ENCODE data around the gene JUNB. TPM values are rescaled to one million over a fixed set of nuclear protein-coding genes. Genes with fewer than 3 reads are reported as not detected.

Gene JUNB
- total and polyA plus RNA-seq, 2 experiments from 2014 or later, result 37.2 to 103 TPM

DNA sequence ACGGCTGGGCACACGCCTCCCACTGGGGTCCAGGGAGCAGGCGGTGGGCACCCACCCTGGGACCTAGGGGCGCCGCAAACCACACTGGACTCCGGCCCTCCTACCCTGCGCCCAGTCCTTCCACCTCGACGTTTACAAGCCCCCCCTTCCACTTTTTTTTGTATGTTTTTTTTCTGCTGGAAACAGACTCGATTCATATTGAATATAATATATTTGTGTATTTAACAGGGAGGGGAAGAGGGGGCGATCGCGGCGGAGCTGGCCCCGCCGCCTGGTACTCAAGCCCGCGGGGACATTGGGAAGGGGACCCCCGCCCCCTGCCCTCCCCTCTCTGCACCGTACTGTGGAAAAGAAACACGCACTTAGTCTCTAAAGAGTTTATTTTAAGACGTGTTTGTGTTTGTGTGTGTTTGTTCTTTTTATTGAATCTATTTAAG is 1.6 kb downstream of the JUNB start:
- TF ChIP-seq, protein P1, sequence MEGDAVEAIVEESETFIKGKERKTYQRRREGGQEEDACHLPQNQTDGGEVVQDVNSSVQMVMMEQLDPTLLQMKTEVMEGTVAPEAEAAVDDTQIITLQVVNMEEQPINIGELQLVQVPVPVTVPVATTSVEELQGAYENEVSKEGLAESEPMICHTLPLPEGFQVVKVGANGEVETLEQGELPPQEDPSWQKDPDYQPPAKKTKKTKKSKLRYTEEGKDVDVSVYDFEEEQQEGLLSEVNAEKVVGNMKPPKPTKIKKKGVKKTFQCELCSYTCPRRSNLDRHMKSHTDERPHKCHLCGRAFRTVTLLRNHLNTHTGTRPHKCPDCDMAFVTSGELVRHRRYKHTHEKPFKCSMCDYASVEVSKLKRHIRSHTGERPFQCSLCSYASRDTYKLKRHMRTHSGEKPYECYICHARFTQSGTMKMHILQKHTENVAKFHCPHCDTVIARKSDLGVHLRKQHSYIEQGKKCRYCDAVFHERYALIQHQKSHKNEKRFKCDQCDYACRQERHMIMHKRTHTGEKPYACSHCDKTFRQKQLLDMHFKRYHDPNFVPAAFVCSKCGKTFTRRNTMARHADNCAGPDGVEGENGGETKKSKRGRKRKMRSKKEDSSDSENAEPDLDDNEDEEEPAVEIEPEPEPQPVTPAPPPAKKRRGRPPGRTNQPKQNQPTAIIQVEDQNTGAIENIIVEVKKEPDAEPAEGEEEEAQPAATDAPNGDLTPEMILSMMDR (IDR thresholded peaks at IDR 0.05; ENCODE audit: low read depth, low read length), result no peak
- peak overlapping the region; percentile 82 for H3K27ac ChIP-seq
- H3K36me3 ChIP-seq, result no peaks in the 10 kb centered on the region
- DNase-seq (ENCODE audit: low read depth in 1 of 2, low spot score in 1 of 2), result no peak
- peak overlapping the region; percentile 42 for H3K4me3 ChIP-seq
- peaks cover 18% of the 10 kb centered on the region for H3K4me1 ChIP-seq (ENCODE audit: low read depth)
- H3K27me3 ChIP-seq, result no peaks in the 10 kb centered on the region
- no peaks in the 10 kb centered on the region for H3K9me3 ChIP-seq (ENCODE audit: low read depth)

DNA sequence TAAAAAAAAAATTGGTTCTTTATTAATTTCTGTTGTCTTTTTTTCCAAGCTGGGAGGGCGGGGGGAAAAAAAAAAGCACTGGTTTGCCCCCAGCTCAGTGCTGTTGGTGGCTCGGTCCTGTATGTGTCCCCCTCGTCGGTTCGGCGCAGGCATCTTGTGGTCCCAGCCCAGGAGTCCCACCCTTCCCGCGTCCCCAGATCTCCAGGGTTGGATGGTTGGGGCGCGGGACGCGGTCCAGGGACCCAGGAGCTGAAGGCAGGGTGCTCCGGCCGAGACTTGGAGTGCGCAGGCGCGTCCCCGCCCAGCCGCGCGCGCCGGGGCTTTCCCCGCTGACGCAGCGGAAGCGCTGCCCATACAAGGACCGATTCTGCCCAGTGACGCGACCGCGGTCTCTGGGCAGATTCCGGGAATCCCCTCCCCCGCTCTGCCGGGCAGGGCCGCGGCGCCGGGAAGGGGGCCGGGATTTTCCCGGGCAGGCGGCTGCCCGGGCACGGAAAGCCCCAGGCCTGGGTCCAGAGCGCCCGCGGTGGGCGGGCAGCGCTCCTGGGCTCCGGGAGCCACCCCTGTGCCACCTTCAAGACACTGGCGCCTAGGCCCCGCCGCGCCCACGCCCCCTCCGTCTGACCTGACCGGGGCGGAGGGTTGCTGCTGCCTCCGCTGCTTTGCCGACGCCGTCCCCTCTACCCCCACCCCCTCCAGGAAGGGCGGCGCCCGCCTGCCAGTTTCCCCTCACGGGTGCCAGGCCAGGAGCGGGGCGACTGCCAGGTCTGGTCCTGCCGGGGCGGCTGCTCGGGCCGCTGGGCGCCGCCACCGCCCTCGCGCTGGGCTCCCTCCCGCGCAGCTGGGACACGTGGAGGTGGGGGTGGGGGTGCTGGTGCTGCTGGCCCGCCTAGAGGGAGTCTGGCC is 2.3 kb downstream of the JUNB start:
- H3K9me3 ChIP-seq (ENCODE audit: low read depth), result no peaks in the 10 kb centered on the region
- H3K27me3 ChIP-seq, result no peaks in the 10 kb centered on the region
- H3K27ac ChIP-seq, result peak overlapping the region; percentile 82
- TF ChIP-seq, protein P1 (IDR thresholded peaks at IDR 0.05; ENCODE audit: low read depth, low read length), result no peak
- DNase-seq (ENCODE audit: low read depth in 1 of 2, low spot score in 1 of 2), result peak; percentile 93 to 97
- peaks cover 12% of the 10 kb centered on the region for H3K4me1 ChIP-seq (ENCODE audit: low read depth)
- no peaks in the 10 kb centered on the region for H3K36me3 ChIP-seq
- H3K4me3 ChIP-seq, result peak overlapping the region; percentile 42

DNA sequence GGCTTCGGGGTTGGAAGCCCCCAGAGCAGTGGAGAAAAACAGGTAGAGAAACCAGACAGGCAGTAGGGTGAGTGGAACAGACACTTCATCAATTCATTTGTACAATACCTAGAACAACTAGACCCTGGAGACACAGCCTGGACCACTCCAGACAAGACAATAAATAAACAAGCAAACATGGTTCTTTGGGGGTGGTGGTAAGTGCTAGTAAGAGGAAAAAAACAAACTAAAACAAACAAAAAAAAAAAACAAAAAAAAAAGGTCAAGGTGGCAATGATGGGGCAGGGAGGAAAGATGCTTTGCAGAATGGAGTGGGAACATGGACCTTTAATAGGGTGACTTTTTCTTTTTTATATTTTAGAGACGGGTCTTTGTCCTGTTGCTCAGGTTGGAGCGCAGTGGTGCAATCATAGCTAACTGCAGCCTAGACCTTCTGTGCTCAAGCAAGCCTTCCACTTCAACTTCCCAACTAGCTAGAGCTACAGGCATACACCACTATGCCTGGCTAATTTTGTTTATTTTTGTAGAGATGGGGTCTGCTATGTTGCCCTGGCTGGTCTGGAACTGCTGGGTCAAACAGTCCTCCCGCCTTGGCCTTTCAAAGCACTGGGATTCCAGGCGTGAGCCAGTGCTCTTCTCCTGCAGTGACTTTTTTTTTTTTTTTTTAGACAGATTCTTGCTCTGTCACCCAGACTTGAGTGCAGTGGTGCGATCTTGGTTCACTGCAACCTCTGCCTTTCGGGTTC is 3.1 kb downstream of the JUNB start:
- DNase-seq (ENCODE audit: low read depth in 1 of 2, low spot score in 1 of 2), result peak in 1 of 2 donors; percentile 60
- peaks cover 3% of the 10 kb centered on the region for H3K4me1 ChIP-seq (ENCODE audit: low read depth)
- peaks cover 4% of the 10 kb centered on the region for H3K36me3 ChIP-seq
- TF ChIP-seq, protein P1 (IDR thresholded peaks at IDR 0.05; ENCODE audit: low read depth, low read length), result no peak
- peak overlapping the region; percentile 7 for H3K27ac ChIP-seq
- H3K9me3 ChIP-seq (ENCODE audit: low read depth), result no peaks in the 10 kb centered on the region
- H3K4me3 ChIP-seq, result peak overlapping the region; percentile 42
- H3K27me3 ChIP-seq, result no peaks in the 10 kb centered on the region

DNA sequence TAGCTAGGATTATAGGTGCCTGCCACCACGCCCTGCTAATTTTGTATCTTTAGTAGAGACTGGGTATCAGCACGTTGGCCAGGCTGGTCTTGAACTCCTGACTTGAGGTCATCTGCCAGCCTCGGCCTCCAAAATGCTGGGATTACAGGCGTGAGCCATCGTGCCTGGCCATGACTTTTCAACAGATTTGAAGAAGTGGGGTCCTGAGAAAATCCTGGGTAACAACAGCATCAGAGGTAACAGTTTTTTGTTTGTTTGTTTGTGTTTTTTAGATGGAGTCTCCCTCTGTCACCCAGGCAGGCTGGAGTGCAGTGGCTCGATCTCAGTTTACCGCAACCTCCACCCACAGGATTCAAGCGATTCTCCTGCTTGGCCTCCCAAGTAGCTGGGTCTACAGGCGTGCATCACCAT is 3.7 kb downstream of the JUNB start:
- H3K27ac ChIP-seq, result no peak overlapping the region
- H3K9me3 ChIP-seq (ENCODE audit: low read depth), result no peaks in the 10 kb centered on the region
- no peak overlapping the region for H3K4me3 ChIP-seq
- peak in 1 of 2 donors; percentile 25 for DNase-seq (ENCODE audit: low read depth in 1 of 2, low spot score in 1 of 2)
- H3K27me3 ChIP-seq, result no peaks in the 10 kb centered on the region
- peaks cover 10% of the 10 kb centered on the region for H3K36me3 ChIP-seq
- TF ChIP-seq, protein P1 (IDR thresholded peaks at IDR 0.05; ENCODE audit: low read depth, low read length), result no peak
- peaks cover 3% of the 10 kb centered on the region for H3K4me1 ChIP-seq (ENCODE audit: low read depth)

DNA sequence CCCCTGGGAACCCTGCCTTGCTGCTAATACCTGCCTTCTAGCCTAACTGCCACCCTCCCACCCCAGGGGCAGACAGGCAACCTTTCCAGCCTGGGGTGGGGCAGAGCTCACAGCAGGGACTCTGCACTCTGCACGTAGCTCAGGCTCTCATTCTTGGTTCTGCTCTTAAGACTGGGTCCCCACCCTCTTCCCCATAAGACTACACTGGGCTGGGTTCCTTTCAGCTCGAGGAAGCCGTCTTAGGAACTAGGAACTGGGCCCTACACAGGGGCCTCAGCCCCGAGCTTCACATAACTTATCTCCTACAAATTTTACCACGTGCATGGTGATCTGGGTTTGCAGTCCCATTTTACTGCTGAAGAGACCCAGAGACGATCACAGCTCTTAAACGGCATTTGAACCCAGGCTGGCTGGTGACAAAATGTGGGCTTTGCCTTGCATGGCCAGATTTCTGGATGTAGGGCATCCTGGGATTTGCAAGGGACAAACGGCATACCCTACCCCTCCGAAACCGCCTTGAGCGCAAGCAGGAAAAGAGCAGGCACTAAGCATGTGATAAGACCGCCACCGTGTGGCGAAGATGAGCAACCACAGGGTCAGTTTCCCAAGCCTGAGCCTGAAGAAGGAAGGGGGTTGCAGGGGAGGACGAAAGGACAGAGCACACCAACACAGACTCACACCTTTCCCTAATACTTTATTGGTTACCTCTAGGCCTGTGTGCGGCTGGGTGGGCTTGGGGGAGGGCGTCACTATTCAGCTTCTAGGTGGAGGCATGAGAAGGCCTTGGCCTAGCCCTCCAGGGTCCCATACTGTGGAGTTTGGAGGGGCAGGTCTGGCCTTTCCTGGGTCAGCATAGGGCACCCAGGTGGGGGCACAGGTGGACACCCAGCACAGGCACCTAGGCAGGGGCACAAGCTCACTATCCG is 5.1 kb downstream of the JUNB start:
- Histone ChIP-seq H3K27me3 (no peaks in the 10 kb centered on the region), H3K9me3 (ENCODE audit: low read depth) (no peaks in the 10 kb centered on the region), H3K4me1 (ENCODE audit: low read depth) (peaks cover 6% of the 10 kb centered on the region), H3K27ac (no peak overlapping the region), H3K4me3 (no peak overlapping the region), H3K36me3 (peaks cover 10% of the 10 kb centered on the region)
- TF ChIP-seq, protein P1 (IDR thresholded peaks at IDR 0.05; ENCODE audit: low read depth, low read length), result peak; percentile 91
- DNase-seq (ENCODE audit: low read depth in 1 of 2, low spot score in 1 of 2), result peak; percentile 86 to 87
